ENCODE measurements around the gene MTMR4.

The MTMR4 gene

GRCh38 chr17:58527306-58527705 is 12.9 kb upstream of the MTMR4 start:
- H3K4me3 ChIP-seq (ENCODE audit: low read length), result no peak overlapping the region
- no peak for DNase-seq (ENCODE audit: low read depth)
- no peak for TF ChIP-seq CTCF (IDR thresholded peaks at IDR 0.05; ENCODE audit: insufficient read depth, low read depth, low read length, missing control alignments)

- peak; percentile 62 for DNase-seq (ENCODE audit: low read depth)
- no peak for TF ChIP-seq CTCF (IDR thresholded peaks at IDR 0.05; ENCODE audit: insufficient read depth, low read depth, low read length, missing control alignments)
- no peak overlapping the region for H3K4me3 ChIP-seq (ENCODE audit: low read length)
Measured at GRCh38 chr17:58525239-58525638, 10.8 kb upstream of the MTMR4 start.

GRCh38 chr17:58521680-58522079 is 7.2 kb upstream of the MTMR4 start:
- H3K4me3 ChIP-seq (ENCODE audit: low read length), result no peak overlapping the region
- TF ChIP-seq CTCF (IDR thresholded peaks at IDR 0.05; ENCODE audit: insufficient read depth, low read depth, low read length, missing control alignments), result no peak
- DNase-seq (ENCODE audit: low read depth), result no peak

- H3K4me3 ChIP-seq (ENCODE audit: low read length), result no peak overlapping the region
- DNase-seq (ENCODE audit: low read depth), result peak; percentile 10
- peak; percentile 45 for TF ChIP-seq CTCF (IDR thresholded peaks at IDR 0.05; ENCODE audit: insufficient read depth, low read depth, low read length, missing control alignments)
Measured at GRCh38 chr17:58520843-58521430, 6.5 kb upstream of the MTMR4 start.

- DNase-seq (ENCODE audit: low read depth), result peak; percentile 100
- TF ChIP-seq CTCF (IDR thresholded peaks at IDR 0.05; ENCODE audit: insufficient read depth, low read depth, low read length, missing control alignments), result no peak
- peak overlapping the region; percentile 74 for H3K4me3 ChIP-seq (ENCODE audit: low read length)
Measured at GRCh38 chr17:58517928-58518609, 3.6 kb upstream of the MTMR4 start.

GRCh38 chr17:58517378-58517927 is 3.0 kb upstream of the MTMR4 start:
- DNase-seq (ENCODE audit: low read depth), result no peak
- peak overlapping the region; percentile 74 for H3K4me3 ChIP-seq (ENCODE audit: low read length)
- no peak for TF ChIP-seq CTCF (IDR thresholded peaks at IDR 0.05; ENCODE audit: insufficient read depth, low read depth, low read length, missing control alignments)
